ENCODE results near the gene TMEM191C. TPM values are rescaled to one million over a fixed set of nuclear protein-coding genes. Genes with fewer than 3 reads are reported as not detected.
"Not testable (repeated sequence)": the region's sequence is repeated elsewhere in the genome, so short reads cannot be mapped to it uniquely, and the experiment has no call there.

The TMEM191C gene
- total and polyA plus RNA-seq, 2 of the 13 experiments (the other 11 are each of a cell fraction or from before 2014, with no cell fraction given): 1.2 to 2.9 TPM

GRCh38 chr22:21438013-21438412 lies 29.2 kb upstream of the TMEM191C start:
- CTCF ChIA-PET (ENCODE audit: low intra/inter-chr PET ratio, low total read pairs); H3K9me3 ChIP-seq (ENCODE audit: low read length); intact Hi-C loops (cut with micrococcal nuclease; ENCODE audit: unreplicated experiment); in situ Hi-C loops (cut with HindIII; ENCODE audit: extremely low pct_ligation_motif_present, low pct_unique_long_range_greater_than_20kb); DNase-seq (ENCODE audit: low spot score); BruUV-seq (replicated peaks); ATAC-seq; FAIRE-seq; H3K9ac ChIP-seq (ENCODE audit: insufficient read depth, low read depth, low read length); H4K20me1 ChIP-seq (ENCODE audit: insufficient read depth, low read length); POLR2A ChIA-PET; H2AFZ ChIP-seq (ENCODE audit: low read length); H3K4me2 ChIP-seq (ENCODE audit: low read depth, low read length); H3K27ac ChIP-seq (ENCODE audit: extremely low read length, insufficient read depth, low read length); H3K27me3 ChIP-seq (ENCODE audit: control insufficient read depth in 1 of 2, insufficient read depth in 2 of 2, low read length in 2 of 2); H3K36me3 ChIP-seq (replicated peaks in 1 of 2; ENCODE audit: control insufficient read depth in 1 of 2, insufficient read depth in 2 of 2, low read length in 2 of 2); H3K79me2 ChIP-seq (ENCODE audit: insufficient read depth, low read length); H3K4me1 ChIP-seq (ENCODE audit: insufficient read depth, low read length); H3K4me3 ChIP-seq (replicated peaks in 1 of 3; ENCODE audit: insufficient read depth in 1 of 3, low read depth in 2 of 3, low read length in 3 of 3): not testable (repeated sequence)
- 100% methylated on average over 2 of the region's 6 CpGs for WGBS (ENCODE audit: low lambda C conversion rate)

- H2AFZ ChIP-seq (ENCODE audit: low read length); H3K79me2 ChIP-seq (ENCODE audit: insufficient read depth, low read length); H3K9me3 ChIP-seq (ENCODE audit: low read length); H4K20me1 ChIP-seq (ENCODE audit: insufficient read depth, low read length); H3K4me3 ChIP-seq (replicated peaks in 1 of 3; ENCODE audit: insufficient read depth in 1 of 3, low read depth in 2 of 3, low read length in 3 of 3); POLR2A ChIA-PET; H3K9ac ChIP-seq (ENCODE audit: insufficient read depth, low read depth, low read length); in situ Hi-C loops (cut with HindIII; ENCODE audit: extremely low pct_ligation_motif_present, low pct_unique_long_range_greater_than_20kb); H3K4me2 ChIP-seq (ENCODE audit: low read depth, low read length); DNase-seq (ENCODE audit: low spot score); H3K27ac ChIP-seq (ENCODE audit: extremely low read length, insufficient read depth, low read length); intact Hi-C loops (cut with micrococcal nuclease; ENCODE audit: unreplicated experiment); CTCF ChIA-PET (ENCODE audit: low intra/inter-chr PET ratio, low total read pairs); ATAC-seq; BruUV-seq (replicated peaks); FAIRE-seq; H3K27me3 ChIP-seq (ENCODE audit: control insufficient read depth in 1 of 2, insufficient read depth in 2 of 2, low read length in 2 of 2): not testable (repeated sequence)
- H3K4me1 ChIP-seq (ENCODE audit: insufficient read depth, low read length): peaks cover 15% of the 10 kb centered on the region
- no CpG with 5 or more reads among the region's 10 CpGs for WGBS (ENCODE audit: low lambda C conversion rate)
- H3K36me3 ChIP-seq (replicated peaks in 1 of 2; ENCODE audit: control insufficient read depth in 1 of 2, insufficient read depth in 2 of 2, low read length in 2 of 2): peaks cover 6 to 17% of the 10 kb centered on the region in 2 experiments; a peak in 4 of 5 replicates
These were observed 27.1 kb upstream of the TMEM191C start for GRCh38 chr22:21440018-21440636.

- H3K27me3 ChIP-seq (ENCODE audit: control insufficient read depth in 1 of 2, insufficient read depth in 2 of 2, low read length in 2 of 2); ATAC-seq; BruUV-seq (replicated peaks); H3K9me3 ChIP-seq (ENCODE audit: low read length); intact Hi-C loops (cut with micrococcal nuclease; ENCODE audit: unreplicated experiment); H3K4me2 ChIP-seq (ENCODE audit: low read depth, low read length); H2AFZ ChIP-seq (ENCODE audit: low read length); FAIRE-seq; POLR2A ChIA-PET; H4K20me1 ChIP-seq (ENCODE audit: insufficient read depth, low read length); CTCF ChIA-PET (ENCODE audit: low intra/inter-chr PET ratio, low total read pairs); H3K27ac ChIP-seq (ENCODE audit: extremely low read length, insufficient read depth, low read length); H3K9ac ChIP-seq (ENCODE audit: insufficient read depth, low read depth, low read length); H3K79me2 ChIP-seq (ENCODE audit: insufficient read depth, low read length); H3K4me3 ChIP-seq (replicated peaks in 1 of 3; ENCODE audit: insufficient read depth in 1 of 3, low read depth in 2 of 3, low read length in 3 of 3); DNase-seq (ENCODE audit: low spot score); in situ Hi-C loops (cut with HindIII; ENCODE audit: extremely low pct_ligation_motif_present, low pct_unique_long_range_greater_than_20kb): not testable (repeated sequence)
- Histone ChIP-seq H3K36me3 (replicated peaks in 1 of 2; ENCODE audit: control insufficient read depth in 1 of 2, insufficient read depth in 2 of 2, low read length in 2 of 2) (peaks cover 6 to 22% of the 10 kb centered on the region in 2 experiments; a peak in 4 of 5 replicates), H3K4me1 (ENCODE audit: insufficient read depth, low read length) (peaks cover 15% of the 10 kb centered on the region)
- WGBS (ENCODE audit: low lambda C conversion rate): no CpG with 5 or more reads among the region's 16 CpGs
These were observed 26.5 kb upstream of the TMEM191C start for GRCh38 chr22:21440676-21441075.

GRCh38 chr22:21441170-21441569 lies 26.0 kb upstream of the TMEM191C start:
- H3K4me3 ChIP-seq (replicated peaks in 1 of 3; ENCODE audit: insufficient read depth in 1 of 3, low read depth in 2 of 3, low read length in 3 of 3); FAIRE-seq; H3K27ac ChIP-seq (ENCODE audit: extremely low read length, insufficient read depth, low read length); BruUV-seq (replicated peaks); POLR2A ChIA-PET; intact Hi-C loops (cut with micrococcal nuclease; ENCODE audit: unreplicated experiment); H3K27me3 ChIP-seq (ENCODE audit: control insufficient read depth in 1 of 2, insufficient read depth in 2 of 2, low read length in 2 of 2); H3K4me2 ChIP-seq (ENCODE audit: low read depth, low read length); in situ Hi-C loops (cut with HindIII; ENCODE audit: extremely low pct_ligation_motif_present, low pct_unique_long_range_greater_than_20kb); CTCF ChIA-PET (ENCODE audit: low intra/inter-chr PET ratio, low total read pairs); ATAC-seq; H3K9ac ChIP-seq (ENCODE audit: insufficient read depth, low read depth, low read length); H3K9me3 ChIP-seq (ENCODE audit: low read length); H4K20me1 ChIP-seq (ENCODE audit: insufficient read depth, low read length); H3K79me2 ChIP-seq (ENCODE audit: insufficient read depth, low read length); DNase-seq (ENCODE audit: low spot score); H2AFZ ChIP-seq (ENCODE audit: low read length): not testable (repeated sequence)
- 100% methylated on average over 2 of the region's 6 CpGs for WGBS (ENCODE audit: low lambda C conversion rate)
- Histone ChIP-seq H3K4me1 (ENCODE audit: insufficient read depth, low read length) (peaks cover 15% of the 10 kb centered on the region), H3K36me3 (replicated peaks in 1 of 2; ENCODE audit: control insufficient read depth in 1 of 2, insufficient read depth in 2 of 2, low read length in 2 of 2) (peaks cover 10 to 27% of the 10 kb centered on the region in 2 experiments; a peak in 4 of 5 replicates)

All from HepG2 (cell line).